Mucosa of descending colon (tissue), 3 donors: ENCODE results near the gene ERO1B. TPM values are rescaled to one million over a fixed set of nuclear protein-coding genes. Genes with fewer than 3 reads are reported as not detected.
A peak's percentile ranks its signal among the peaks of the same experiment; 100 is the strongest.
"Not testable (repeated sequence)": the region's sequence is repeated elsewhere in the genome, so short reads cannot be mapped to it uniquely, and the experiment has no call there.

ENCODE experiments used
- ATAC-seq: fragments of 200-7000 bp; cut with Tn5 transposase; one replicate; pipeline ENCODE4 v1.9.1; 2020; ENCODE audit warnings: mild to moderate bottlenecking, moderate library complexity
- DNase-seq, 3 donors: peaks; one replicate each; pipeline ENCODE4 v3.0.0-alpha.2; 2020
- H3K36me3 ChIP-seq: fragments of 200-600 bp; one replicate; pipeline ENCODE4 v1.8.0; 2021; ENCODE audit warnings: low read depth, mild to moderate bottlenecking
- H3K4me1 ChIP-seq: fragments of 200-600 bp; one replicate; pipeline ENCODE4 v1.8.0; 2021; ENCODE audit warnings: low read depth, mild to moderate bottlenecking
- H3K4me3 ChIP-seq: fragments of 200-600 bp; one replicate; pipeline ENCODE4 v1.8.0; 2021; ENCODE audit warnings: mild to moderate bottlenecking
- H3K9me3 ChIP-seq: fragments of 200-600 bp; one replicate; pipeline ENCODE4 v1.8.0; 2021; ENCODE audit warnings: mild to moderate bottlenecking
- CTCF ChIP-seq: fragments of 200-600 bp; IDR thresholded peaks from one replicate; pipeline ENCODE4 v1.8.0; 2022; ENCODE audit warnings: antibody characterized with exemption, mild to moderate bottlenecking
- intact Hi-C, 2 donors: fragments of 100-400 bp; cut with DNase I in 1 of 2; cut with micrococcal nuclease in 1 of 2; formaldehyde crosslinking; loops; one replicate each; pipeline versions ENCODE4 v1.11.0 to v1.11.1; 2022; cut with DNase I, micrococcal nuclease
- total RNA-seq, 3 donors: library from RNA; stranded (reverse); fragmentation: NEBNext Ultra II Directional in 2 of 3; extraction: Animal tissue kit (Norgen Biotek cat#: 25700) in 2 of 3; gene quantifications; one replicate each; pipeline versions ENCODE4 v1.2.1 to v1.2.4, GENCODE V29; 2021 to 2023
- donor health status: DM: no; HTN: no; CAD: no; lungs with moderate emphysema.
- donor health status: DM: no; HTN: no; CAD: no.
- donor health status: DM: no; HTN: yes; CAD: no.

The ERO1B gene
- total RNA-seq, 3 donors from 2014 or later, result 1.6 to 8.4 (median 3.0) TPM

- peak in 1 of 3 donors; percentile 10 for DNase-seq
- H3K4me3 ChIP-seq, result no peak overlapping the region
- TF ChIP-seq CTCF, result no peak
- H3K4me1 ChIP-seq, result peaks cover 6% of the 10 kb centered on the region
- intact Hi-C loops, result no loop called here
- peak; percentile 57 for ATAC-seq
- H3K36me3 ChIP-seq, result no peaks in the 10 kb centered on the region
- peaks cover 7% of the 10 kb centered on the region for H3K9me3 ChIP-seq
Measured at GRCh38 chr1:236206548-236206947, 75.2 kb downstream of the ERO1B start.

- DNase-seq, result no peak
- Histone ChIP-seq H3K36me3 (no peaks in the 10 kb centered on the region), H3K9me3 (peaks cover 22% of the 10 kb centered on the region), H3K4me1 (peaks cover 6% of the 10 kb centered on the region), H3K4me3 (no peak overlapping the region)
- intact Hi-C loops, result no loop called here
- no peak for TF ChIP-seq CTCF
- ATAC-seq, result no peak
Measured at GRCh38 chr1:236204656-236205055, 77.1 kb downstream of the ERO1B start.

GRCh38 chr1:236204039-236204438 lies 77.7 kb downstream of the ERO1B start:
- intact Hi-C loops, result no loop called here
- H3K4me1 ChIP-seq, result no peaks in the 10 kb centered on the region
- H3K9me3 ChIP-seq, result peaks cover 22% of the 10 kb centered on the region
- no peak overlapping the region for H3K4me3 ChIP-seq
- DNase-seq (no peak), ATAC-seq (no peak)
- no peak for TF ChIP-seq CTCF
- no peaks in the 10 kb centered on the region for H3K36me3 ChIP-seq

- intact Hi-C loops, result no loop called here
- no peak overlapping the region for H3K4me3 ChIP-seq
- TF ChIP-seq CTCF, result no peak
- H3K4me1 ChIP-seq, result no peaks in the 10 kb centered on the region
- peaks cover 25% of the 10 kb centered on the region for H3K9me3 ChIP-seq
- H3K36me3 ChIP-seq, result no peaks in the 10 kb centered on the region
- no peak for ATAC-seq
- no peak for DNase-seq
Measured at GRCh38 chr1:236201786-236202185, 80.0 kb downstream of the ERO1B start.

GRCh38 chr1:236200925-236201324 lies 80.8 kb downstream of the ERO1B start:
- no peak for ATAC-seq
- H3K4me1 ChIP-seq, result no peaks in the 10 kb centered on the region
- TF ChIP-seq CTCF, result no peak

GRCh38 chr1:236193184-236193583 lies 88.6 kb downstream of the ERO1B start:
- intact Hi-C loops, result no loop called here
- TF ChIP-seq CTCF, result no peak
- Histone ChIP-seq H3K9me3 (peaks cover 3% of the 10 kb centered on the region), H3K4me1 (no peaks in the 10 kb centered on the region), H3K4me3 (no peak overlapping the region), H3K36me3 (no peaks in the 10 kb centered on the region)
- ATAC-seq (no peak), DNase-seq (no peak)

More at GRCh38 chr1:236200925-236201324, 80.8 kb downstream of the ERO1B start:
- H3K36me3 ChIP-seq, result no peaks in the 10 kb centered on the region
- intact Hi-C loops, result no loop called here
- no peak for DNase-seq
- no peak overlapping the region for H3K4me3 ChIP-seq
- peaks cover 25% of the 10 kb centered on the region for H3K9me3 ChIP-seq

GRCh38 chr1:236188084-236188483 lies 93.7 kb downstream of the ERO1B start:
- DNase-seq, intact Hi-C loops, H3K9me3 ChIP-seq, H3K4me1 ChIP-seq, H3K36me3 ChIP-seq, ATAC-seq, H3K4me3 ChIP-seq: not testable (repeated sequence)

GRCh38 chr1:236186471-236186870 lies 95.3 kb downstream of the ERO1B start:
- ATAC-seq, H3K4me3 ChIP-seq, H3K36me3 ChIP-seq: not testable (repeated sequence)

More at GRCh38 chr1:236186471-236186870, 95.3 kb downstream of the ERO1B start:
- H3K9me3 ChIP-seq, intact Hi-C loops, DNase-seq, H3K4me1 ChIP-seq: not testable (repeated sequence)
